Muscle layer of colon (tissue), 2 donors: ENCODE results near the gene C1orf21.

Source experiments
- H3K27ac ChIP-seq: one replicate; pipeline ENCODE4 v1.7.0; 2013; ENCODE audit warnings: low read depth, mild to moderate bottlenecking, low read length, moderate library complexity
- H3K27me3 ChIP-seq, 2 donors: one replicate each; pipeline ENCODE4 v1.7.0; 2013; ENCODE audit warnings: low read length in 2 of 2, mild to moderate bottlenecking in 2 of 2; ENCODE audit not compliant: insufficient read depth in 2 of 2, control insufficient read depth in 1 of 2
- H3K36me3 ChIP-seq: one replicate; pipeline ENCODE4 v1.7.0; 2013; ENCODE audit warnings: mild to moderate bottlenecking, low read length; ENCODE audit not compliant: insufficient read depth
- H3K4me1 ChIP-seq: one replicate; pipeline ENCODE4 v1.7.0; 2013; ENCODE audit warnings: mild to moderate bottlenecking, low read length; ENCODE audit not compliant: insufficient read depth
- H3K4me3 ChIP-seq, 2 donors: one replicate each; pipeline ENCODE4 v1.7.0; 2013; ENCODE audit warnings: low read length in 2 of 2, low read depth in 1 of 2, mild to moderate bottlenecking in 1 of 2, moderate library complexity in 1 of 2
- H3K9ac ChIP-seq: one replicate; pipeline ENCODE4 v1.7.0; 2013; ENCODE audit warnings: low read length
- H3K9me3 ChIP-seq: one replicate; pipeline ENCODE4 v1.7.0; 2013; ENCODE audit warnings: mild to moderate bottlenecking, low read length
- donor health status: abdominal sarcoma.
- donor health status: Adenocarcinoma of cecum.

C1orf21 gene

GRCh38 chr1:184552446-184552845 is 165.6 kb downstream of the C1orf21 start:
- Histone ChIP-seq H3K9ac (no peak overlapping the region), H3K36me3 (no peaks in the 10 kb centered on the region), H3K27ac (no peak overlapping the region), H3K27me3 (no peaks in the 10 kb centered on the region), H3K4me3 (no peak overlapping the region), H3K9me3 (no peaks in the 10 kb centered on the region), H3K4me1 (peaks cover 10% of the 10 kb centered on the region)

- Histone ChIP-seq H3K9me3 (no peaks in the 10 kb centered on the region), H3K36me3 (no peaks in the 10 kb centered on the region), H3K4me1 (peaks cover 10% of the 10 kb centered on the region), H3K4me3 (no peak overlapping the region), H3K9ac (no peak overlapping the region), H3K27ac (no peak overlapping the region), H3K27me3 (no peaks in the 10 kb centered on the region)
Observed at GRCh38 chr1:184553845-184554244, 167.0 kb downstream of the C1orf21 start.

GRCh38 chr1:184555665-184556641 is 169.1 kb downstream of the C1orf21 start:
- H3K27ac ChIP-seq: no peak overlapping the region
- no peak overlapping the region for H3K4me3 ChIP-seq
- H3K9ac ChIP-seq: no peak overlapping the region
- peaks cover 10% of the 10 kb centered on the region for H3K4me1 ChIP-seq
- no peaks in the 10 kb centered on the region for H3K36me3 ChIP-seq
- H3K9me3 ChIP-seq: no peaks in the 10 kb centered on the region
- no peaks in the 10 kb centered on the region for H3K27me3 ChIP-seq

- H3K27me3 ChIP-seq: no peaks in the 10 kb centered on the region
- H3K27ac ChIP-seq: no peak overlapping the region
- no peaks in the 10 kb centered on the region for H3K9me3 ChIP-seq
- peaks cover 10% of the 10 kb centered on the region for H3K4me1 ChIP-seq
- H3K36me3 ChIP-seq: no peaks in the 10 kb centered on the region
- no peak overlapping the region for H3K4me3 ChIP-seq
- no peak overlapping the region for H3K9ac ChIP-seq
Observed at GRCh38 chr1:184556665-184557064, 169.8 kb downstream of the C1orf21 start.

- Histone ChIP-seq H3K4me1 (peaks cover 18% of the 10 kb centered on the region), H3K9me3 (no peaks in the 10 kb centered on the region), H3K27ac (no peak overlapping the region)
Observed at GRCh38 chr1:184557423-184558347, 170.9 kb downstream of the C1orf21 start.

GRCh38 chr1:184558691-184559090 is 171.9 kb downstream of the C1orf21 start:
- Histone ChIP-seq H3K9ac (no peak overlapping the region), H3K9me3 (no peaks in the 10 kb centered on the region), H3K27ac (no peak overlapping the region), H3K4me3 (no peak overlapping the region), H3K27me3 (no peaks in the 10 kb centered on the region), H3K4me1 (peaks cover 27% of the 10 kb centered on the region), H3K36me3 (no peaks in the 10 kb centered on the region)

More at GRCh38 chr1:184557423-184558347, 170.9 kb downstream of the C1orf21 start:
- H3K36me3 ChIP-seq: no peaks in the 10 kb centered on the region
- H3K9ac ChIP-seq: no peak overlapping the region
- no peak overlapping the region for H3K4me3 ChIP-seq
- H3K27me3 ChIP-seq: no peaks in the 10 kb centered on the region

GRCh38 chr1:184559117-184559713 is 172.4 kb downstream of the C1orf21 start:
- H3K4me3 ChIP-seq: no peak overlapping the region
- no peaks in the 10 kb centered on the region for H3K9me3 ChIP-seq
- no peaks in the 10 kb centered on the region for H3K27me3 ChIP-seq
- no peaks in the 10 kb centered on the region for H3K36me3 ChIP-seq
- H3K4me1 ChIP-seq: peaks cover 27% of the 10 kb centered on the region
- H3K27ac ChIP-seq: no peak overlapping the region
- H3K9ac ChIP-seq: no peak overlapping the region

- H3K4me3 ChIP-seq: no peak overlapping the region
- H3K27me3 ChIP-seq: no peaks in the 10 kb centered on the region
- H3K4me1 ChIP-seq: peaks cover 17% of the 10 kb centered on the region
- no peak overlapping the region for H3K27ac ChIP-seq
- H3K9ac ChIP-seq: no peak overlapping the region
- no peaks in the 10 kb centered on the region for H3K9me3 ChIP-seq
- no peaks in the 10 kb centered on the region for H3K36me3 ChIP-seq
Observed at GRCh38 chr1:184562806-184563205, 176.0 kb downstream of the C1orf21 start.

- H3K36me3 ChIP-seq: no peaks in the 10 kb centered on the region
- H3K4me3 ChIP-seq: no peak overlapping the region
- no peaks in the 10 kb centered on the region for H3K9me3 ChIP-seq
- H3K27me3 ChIP-seq: no peaks in the 10 kb centered on the region
- no peak overlapping the region for H3K27ac ChIP-seq
- H3K9ac ChIP-seq: no peak overlapping the region
- H3K4me1 ChIP-seq: peaks cover 17% of the 10 kb centered on the region
Observed at GRCh38 chr1:184563308-184563707, 176.5 kb downstream of the C1orf21 start.

GRCh38 chr1:184567009-184567408 is 180.2 kb downstream of the C1orf21 start:
- H3K27me3 ChIP-seq: no peaks in the 10 kb centered on the region
- H3K4me3 ChIP-seq: no peak overlapping the region
- H3K27ac ChIP-seq: no peak overlapping the region
- H3K9ac ChIP-seq: no peak overlapping the region
- H3K4me1 ChIP-seq: peaks cover 16% of the 10 kb centered on the region
- H3K36me3 ChIP-seq: no peaks in the 10 kb centered on the region
- H3K9me3 ChIP-seq: no peaks in the 10 kb centered on the region

- peaks cover 10% of the 10 kb centered on the region for H3K4me1 ChIP-seq
- no peaks in the 10 kb centered on the region for H3K27me3 ChIP-seq
- H3K27ac ChIP-seq: no peak overlapping the region
- H3K4me3 ChIP-seq: no peak overlapping the region
- H3K36me3 ChIP-seq: no peaks in the 10 kb centered on the region
- no peaks in the 10 kb centered on the region for H3K9me3 ChIP-seq
- no peak overlapping the region for H3K9ac ChIP-seq
Observed at GRCh38 chr1:184567637-184568036, 180.8 kb downstream of the C1orf21 start.
